ENCODE data around the gene PARD3.
"Not testable (repeated sequence)": the region's sequence is repeated elsewhere in the genome, so short reads cannot be mapped to it uniquely, and the experiment has no call there.

PARD3 gene

GRCh38 chr10:34080485-34081346, 734.4 kb downstream of the PARD3 start:
- no peak for DNase-seq

DNA sequence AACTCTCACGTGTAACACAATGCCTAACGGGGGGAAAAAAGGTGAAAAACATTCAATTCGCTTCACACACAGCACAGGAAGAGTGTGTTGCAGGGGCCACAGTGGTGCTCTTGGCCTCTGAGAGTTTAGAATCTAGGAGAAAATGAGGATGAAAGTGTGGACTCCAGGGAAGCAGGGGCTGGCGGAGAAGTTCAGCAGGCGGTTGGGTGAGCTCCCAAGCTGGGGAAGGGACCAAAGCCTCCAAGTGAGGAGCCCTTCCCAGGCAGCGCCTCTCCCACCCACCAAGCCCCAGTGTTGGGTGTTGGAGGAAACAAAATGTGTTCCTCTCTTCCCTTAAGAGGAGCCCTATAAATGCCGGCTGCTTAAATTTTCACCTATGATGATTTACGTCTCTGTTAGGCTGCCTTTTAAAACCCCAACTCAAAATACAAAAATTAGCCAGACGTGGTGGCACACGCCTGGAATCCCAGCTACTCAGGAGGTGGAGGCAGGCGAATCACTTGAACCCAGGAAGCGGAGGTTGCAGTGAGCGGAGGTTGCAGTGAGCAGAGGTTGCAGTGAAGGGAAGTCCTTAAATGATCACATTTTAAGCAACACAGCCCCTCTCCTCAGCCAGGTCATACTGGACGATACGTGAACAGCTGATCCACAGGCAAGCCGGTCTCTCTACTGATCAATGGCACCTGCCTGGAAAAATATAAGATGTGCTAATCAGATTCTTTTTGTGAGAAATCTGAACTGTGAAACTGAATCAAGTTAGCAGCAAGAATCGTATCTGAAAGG, 735.2 kb downstream of the PARD3 start:
- DNase-seq, result no peak

GRCh38 chr10:34078745-34079470, 736.2 kb downstream of the PARD3 start:
- DNase-seq, result no peak

DNA sequence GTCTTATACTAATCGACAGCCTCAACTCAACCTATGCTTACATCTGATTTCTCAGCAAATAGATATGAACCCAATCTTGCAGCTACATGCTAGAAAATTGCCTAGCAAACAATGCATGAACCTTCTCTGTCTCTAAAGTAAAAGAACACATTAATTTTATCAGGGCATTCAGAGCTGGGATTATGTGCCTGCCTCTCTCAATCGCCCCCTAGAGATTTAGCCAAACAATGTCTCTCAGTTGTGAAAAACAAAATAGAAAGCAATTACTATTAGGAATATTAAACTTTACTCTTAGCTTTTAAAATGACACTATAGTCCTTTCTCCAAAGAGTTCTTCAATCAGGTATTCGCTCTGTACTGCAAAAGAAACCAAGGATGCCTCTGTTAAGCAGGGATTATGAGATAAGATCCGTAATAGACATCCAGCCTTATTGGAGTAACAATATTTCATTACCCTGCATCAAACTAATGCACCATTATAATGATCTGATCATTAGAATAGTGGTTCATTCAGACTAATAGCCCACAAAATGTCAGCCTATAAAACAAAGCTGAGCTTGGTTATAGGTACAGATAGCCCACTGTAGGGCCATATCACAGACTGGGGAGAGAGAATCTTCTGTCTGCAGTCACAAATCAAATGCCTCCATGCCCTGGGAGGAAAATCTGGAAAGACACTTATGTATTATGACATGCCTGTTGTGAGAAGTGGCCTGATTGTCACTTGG, 736.9 kb downstream of the PARD3 start:
- no peak for DNase-seq

- DNase-seq, result no peak
Observed at GRCh38 chr10:34076443-34076842, 738.7 kb downstream of the PARD3 start.

- no peak for DNase-seq
Observed at GRCh38 chr10:34075254-34075926, 739.7 kb downstream of the PARD3 start.

GRCh38 chr10:34074051-34074450, 741.0 kb downstream of the PARD3 start:
- DNase-seq, result no peak

GRCh38 chr10:34067741-34068140, 747.4 kb downstream of the PARD3 start:
- DNase-seq, result not testable (repeated sequence)

GRCh38 chr10:34063592-34063991, 751.5 kb downstream of the PARD3 start:
- DNase-seq, result no peak

DNA sequence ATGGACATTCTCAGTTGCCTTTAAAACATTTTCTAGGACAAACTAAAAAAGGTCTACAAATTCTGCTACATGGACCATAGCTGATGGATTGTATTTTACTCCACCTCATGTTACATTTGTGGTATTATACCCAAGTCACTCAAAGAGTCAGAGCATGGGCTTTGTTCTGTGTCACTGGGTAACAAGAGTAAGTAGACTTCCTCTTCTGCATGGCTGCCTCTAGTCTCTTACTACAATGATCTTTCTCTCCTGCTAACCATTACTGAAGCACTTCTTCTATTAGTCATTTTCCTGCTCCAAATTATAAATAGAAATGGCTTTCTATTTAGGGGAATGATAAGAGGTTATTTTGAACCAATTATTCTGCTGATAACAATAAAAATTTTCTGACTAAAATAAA, 753.3 kb downstream of the PARD3 start:
- DNase-seq, result no peak
